ENCODE results near the gene ZNF318.

The ZNF318 gene

DNA sequence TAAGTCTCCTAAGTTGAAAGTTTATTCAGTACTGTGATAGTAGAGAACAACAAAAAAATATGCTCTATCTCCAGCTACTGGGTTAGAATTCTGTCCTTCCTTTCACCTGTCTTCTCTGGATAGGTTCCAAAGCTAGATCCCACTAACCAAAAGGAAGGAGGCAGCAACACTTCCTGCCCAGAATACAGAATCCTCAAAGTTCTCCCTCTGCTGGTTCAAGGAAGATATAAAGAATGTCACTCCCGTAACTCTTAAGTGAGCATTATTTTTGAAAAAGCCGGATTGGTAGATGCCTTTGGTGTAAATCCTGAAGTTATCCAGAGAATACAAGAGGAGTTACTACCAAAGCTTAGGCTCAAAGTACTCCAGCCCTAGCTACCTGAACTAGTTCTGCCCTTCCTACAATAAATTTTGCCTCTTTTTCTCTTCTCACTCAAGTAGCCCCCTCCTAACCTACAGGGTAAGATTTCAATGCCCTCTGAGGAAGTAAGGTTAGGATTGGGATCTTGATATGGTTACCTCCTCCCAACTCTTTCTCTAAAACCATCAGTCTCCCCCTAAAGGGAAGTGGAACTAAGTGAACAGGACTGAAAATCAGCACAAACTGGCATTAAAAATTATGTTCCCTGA, 34.9 kb downstream of the ZNF318 start:
- DNase-seq (ENCODE audit: extremely low read depth, low read depth) = peak; percentile 56
- TF ChIP-seq, protein P1, sequence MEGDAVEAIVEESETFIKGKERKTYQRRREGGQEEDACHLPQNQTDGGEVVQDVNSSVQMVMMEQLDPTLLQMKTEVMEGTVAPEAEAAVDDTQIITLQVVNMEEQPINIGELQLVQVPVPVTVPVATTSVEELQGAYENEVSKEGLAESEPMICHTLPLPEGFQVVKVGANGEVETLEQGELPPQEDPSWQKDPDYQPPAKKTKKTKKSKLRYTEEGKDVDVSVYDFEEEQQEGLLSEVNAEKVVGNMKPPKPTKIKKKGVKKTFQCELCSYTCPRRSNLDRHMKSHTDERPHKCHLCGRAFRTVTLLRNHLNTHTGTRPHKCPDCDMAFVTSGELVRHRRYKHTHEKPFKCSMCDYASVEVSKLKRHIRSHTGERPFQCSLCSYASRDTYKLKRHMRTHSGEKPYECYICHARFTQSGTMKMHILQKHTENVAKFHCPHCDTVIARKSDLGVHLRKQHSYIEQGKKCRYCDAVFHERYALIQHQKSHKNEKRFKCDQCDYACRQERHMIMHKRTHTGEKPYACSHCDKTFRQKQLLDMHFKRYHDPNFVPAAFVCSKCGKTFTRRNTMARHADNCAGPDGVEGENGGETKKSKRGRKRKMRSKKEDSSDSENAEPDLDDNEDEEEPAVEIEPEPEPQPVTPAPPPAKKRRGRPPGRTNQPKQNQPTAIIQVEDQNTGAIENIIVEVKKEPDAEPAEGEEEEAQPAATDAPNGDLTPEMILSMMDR (IDR thresholded peaks at IDR 0.05; ENCODE audit: low read depth, low read length, missing control alignments) = peak; percentile 59
- no peak overlapping the region for H3K4me3 ChIP-seq (replicated peaks; ENCODE audit: low read depth, low read length)

DNA sequence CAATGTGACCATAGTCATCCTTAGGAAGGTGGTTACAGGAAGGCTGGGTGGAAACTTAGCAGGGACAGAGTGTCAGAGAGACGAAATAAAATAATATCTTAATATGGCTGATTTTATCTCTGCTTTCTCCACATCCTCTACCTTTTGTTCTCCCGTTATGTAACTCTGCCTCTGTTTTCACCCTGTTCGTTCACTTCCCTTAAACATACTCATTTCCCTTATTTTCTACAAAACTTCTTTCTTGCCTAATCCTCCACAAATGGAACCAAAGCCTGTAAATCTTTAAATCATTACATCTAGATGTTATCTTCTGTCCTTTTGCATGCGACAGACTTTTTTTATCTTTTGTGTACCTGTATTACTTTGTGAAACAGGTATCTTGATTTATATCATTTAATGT, 37.6 kb downstream of the ZNF318 start:
- TF ChIP-seq, protein P1 (IDR thresholded peaks at IDR 0.05; ENCODE audit: low read depth, low read length, missing control alignments) = no peak
- no peak for DNase-seq (ENCODE audit: extremely low read depth, low read depth)
- H3K4me3 ChIP-seq (replicated peaks; ENCODE audit: low read depth, low read length) = no peak overlapping the region

DNA sequence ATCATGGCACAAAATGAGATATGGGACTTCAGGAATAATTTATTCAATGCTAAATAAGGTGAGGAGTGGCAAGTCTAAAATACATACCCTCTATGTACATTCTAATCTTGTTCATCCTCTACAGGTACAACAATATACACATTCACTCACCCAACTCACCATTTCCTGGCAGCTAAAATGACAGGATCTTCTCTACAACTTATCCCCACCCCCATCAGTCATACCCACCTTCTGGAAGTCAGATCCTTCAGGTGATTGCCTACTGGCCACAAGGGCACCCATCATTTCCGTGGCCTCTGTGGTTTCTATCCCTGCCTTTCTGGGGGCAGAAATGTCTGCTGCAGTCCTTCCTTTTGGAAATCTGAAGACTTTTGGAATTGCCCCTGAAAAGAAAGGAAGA, 38.0 kb downstream of the ZNF318 start:
- H3K4me3 ChIP-seq (replicated peaks; ENCODE audit: low read depth, low read length) = no peak overlapping the region
- TF ChIP-seq, protein P1 (IDR thresholded peaks at IDR 0.05; ENCODE audit: low read depth, low read length, missing control alignments) = no peak
- DNase-seq (ENCODE audit: extremely low read depth, low read depth) = no peak

DNA sequence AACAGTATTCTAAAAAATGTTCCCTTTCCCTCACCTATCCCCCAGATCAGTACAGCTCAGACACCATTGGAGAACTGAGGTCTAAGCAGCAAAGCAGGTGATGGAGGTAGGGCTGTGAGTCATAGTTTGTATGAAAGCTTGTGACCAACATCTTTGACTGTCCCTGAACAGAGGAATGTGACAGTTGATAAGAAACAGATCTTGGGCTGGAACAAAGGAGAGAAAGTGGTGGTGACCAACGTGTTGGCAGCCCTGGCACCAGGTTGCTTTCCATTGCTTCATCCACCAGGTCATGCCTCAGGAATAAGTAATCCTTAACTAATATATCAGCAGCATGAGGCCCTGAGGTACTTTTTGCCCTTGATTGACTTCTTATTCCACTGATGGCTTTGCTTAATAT, 40.9 kb downstream of the ZNF318 start:
- TF ChIP-seq, protein P1 (IDR thresholded peaks at IDR 0.05; ENCODE audit: low read depth, low read length, missing control alignments) = no peak
- DNase-seq (ENCODE audit: extremely low read depth, low read depth) = no peak
- no peak overlapping the region for H3K4me3 ChIP-seq (replicated peaks; ENCODE audit: low read depth, low read length)

DNA sequence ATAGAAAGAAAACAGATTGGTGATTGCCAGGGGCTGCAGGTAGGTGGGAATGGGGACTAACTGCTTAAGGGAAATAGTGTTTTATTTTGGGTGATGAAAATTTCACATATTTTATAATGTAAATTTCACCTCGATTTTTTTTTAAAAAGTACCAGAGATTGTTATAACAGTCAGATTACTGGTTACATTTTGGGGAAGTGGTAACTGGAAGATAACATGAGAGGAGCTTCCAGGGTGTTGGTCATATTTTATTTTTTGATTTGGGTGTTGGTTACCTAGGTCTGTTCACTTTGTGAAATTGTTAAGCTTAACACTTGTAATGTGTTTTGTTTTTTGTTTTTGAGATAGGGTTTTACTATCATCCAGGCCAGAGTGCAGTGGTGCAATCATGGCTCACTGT, 43.6 kb downstream of the ZNF318 start:
- TF ChIP-seq, protein P1 (IDR thresholded peaks at IDR 0.05; ENCODE audit: low read depth, low read length, missing control alignments) = no peak
- DNase-seq (ENCODE audit: extremely low read depth, low read depth) = no peak

DNA sequence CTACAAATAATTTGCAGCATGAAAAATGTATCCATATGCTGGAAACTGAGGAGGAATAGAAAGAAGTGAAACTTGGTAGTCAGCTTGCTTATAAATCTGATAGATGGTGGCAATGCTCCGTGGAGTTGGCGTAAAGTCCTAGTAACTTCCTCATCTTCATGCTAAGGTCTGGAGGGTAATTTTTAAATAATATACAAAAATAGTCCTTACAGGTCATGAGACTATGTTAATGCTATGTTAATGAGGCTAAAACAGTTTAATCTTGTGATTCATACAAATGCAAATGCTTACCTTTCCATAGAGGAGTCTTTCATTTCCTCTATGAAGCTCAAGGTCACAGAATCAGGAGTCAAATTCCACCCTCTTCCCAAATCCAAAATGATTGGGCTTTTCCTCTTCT, 51.4 kb downstream of the ZNF318 start:
- TF ChIP-seq, protein P1 (IDR thresholded peaks at IDR 0.05; ENCODE audit: low read depth, low read length, missing control alignments) = no peak
- DNase-seq (ENCODE audit: extremely low read depth, low read depth) = no peak
- no peak overlapping the region for H3K4me3 ChIP-seq (replicated peaks; ENCODE audit: low read depth, low read length)

More for the DNA sequence above, 43.6 kb downstream of the ZNF318 start:
- no peak overlapping the region for H3K4me3 ChIP-seq (replicated peaks; ENCODE audit: low read depth, low read length)

DNA sequence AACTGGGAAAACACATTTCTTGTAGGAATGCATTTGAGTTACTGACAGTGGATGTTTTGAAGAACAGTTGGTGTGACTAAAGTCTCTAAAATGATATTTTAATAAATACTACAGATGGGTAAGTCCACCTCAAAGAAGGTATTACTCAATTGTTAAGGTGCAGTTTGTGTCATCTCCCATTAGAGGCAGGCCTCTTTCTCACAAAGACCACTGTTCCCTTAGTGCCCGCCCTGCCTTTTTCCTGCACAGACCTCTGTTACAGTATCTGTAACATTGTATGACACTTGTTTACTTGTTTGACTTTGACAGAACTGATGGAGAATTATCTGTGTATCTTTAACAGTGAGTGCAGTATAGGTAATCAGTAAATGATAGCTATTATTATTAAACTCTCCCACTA, 55.6 kb downstream of the ZNF318 start:
- DNase-seq (ENCODE audit: extremely low read depth, low read depth) = no peak

More for the DNA sequence above, 55.6 kb downstream of the ZNF318 start:
- H3K4me3 ChIP-seq (replicated peaks; ENCODE audit: low read depth, low read length) = no peak overlapping the region
- TF ChIP-seq, protein P1 (IDR thresholded peaks at IDR 0.05; ENCODE audit: low read depth, low read length, missing control alignments) = no peak
